TTC549 (cell line): Measurements from ENCODE around the gene ELP4.

Experiments used
- FAIRE-seq: peaks from 2 replicates; lab custom pipeline; 2012; peaks lifted over from hg19 to GRCh38; lab: Jason Lieb, UNC

ELP4 gene

GRCh38 chr11:31801298-31801702 lies 291.7 kb downstream of the ELP4 start:
- no peak for FAIRE-seq

DNA sequence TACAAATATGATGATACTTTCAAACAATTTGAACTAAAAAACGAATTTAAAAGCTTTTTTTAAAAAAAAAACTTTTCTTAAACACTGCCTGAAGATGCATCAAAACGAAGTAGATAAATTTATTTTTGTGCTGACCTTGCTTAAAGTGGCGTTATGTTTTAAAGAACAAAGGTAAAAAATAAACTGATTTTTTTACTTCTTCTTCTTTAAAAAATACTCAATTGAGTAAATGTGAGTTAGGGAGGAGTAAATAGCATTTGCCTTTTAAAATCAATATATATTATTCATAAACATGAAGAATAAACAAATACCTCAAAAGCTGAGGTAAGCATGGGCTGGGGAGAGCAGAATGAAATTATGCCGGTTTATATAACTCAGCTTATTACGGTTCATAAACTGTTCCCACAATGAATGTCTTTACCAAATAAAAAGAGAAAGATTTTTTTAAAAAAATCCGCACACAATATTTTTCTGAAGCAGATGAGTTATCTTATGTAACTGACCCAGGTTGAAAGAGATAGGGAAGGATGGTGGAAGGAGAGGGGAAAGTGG lies 292.5 kb downstream of the ELP4 start:
- FAIRE-seq, result no peak

DNA sequence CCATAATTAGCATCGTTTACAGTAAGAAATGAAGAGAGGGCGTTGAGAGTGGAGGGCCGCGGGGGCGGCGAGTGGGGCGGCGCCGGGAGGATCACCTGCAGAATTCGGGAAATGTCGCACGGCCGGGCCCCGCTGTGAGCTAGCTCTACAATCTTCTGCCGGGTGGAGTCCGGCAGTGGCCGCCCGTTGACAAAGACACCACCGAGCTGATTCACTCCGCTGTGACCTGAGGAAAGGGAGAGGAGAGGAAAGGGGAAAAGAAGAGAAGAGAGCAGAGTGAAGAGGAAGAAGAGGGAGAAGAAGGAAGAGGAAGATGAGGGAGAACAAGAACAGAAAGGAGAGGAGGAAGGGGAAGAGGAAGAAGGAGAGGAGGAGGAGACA lies 293.0 kb downstream of the ELP4 start:
- FAIRE-seq, result no peak

GRCh38 chr11:31802990-31803812 lies 293.6 kb downstream of the ELP4 start:
- no peak for FAIRE-seq

GRCh38 chr11:31803813-31804311 lies 294.3 kb downstream of the ELP4 start:
- no peak for FAIRE-seq

- FAIRE-seq, result no peak
Observed at GRCh38 chr11:31804312-31805036, 294.9 kb downstream of the ELP4 start.

DNA sequence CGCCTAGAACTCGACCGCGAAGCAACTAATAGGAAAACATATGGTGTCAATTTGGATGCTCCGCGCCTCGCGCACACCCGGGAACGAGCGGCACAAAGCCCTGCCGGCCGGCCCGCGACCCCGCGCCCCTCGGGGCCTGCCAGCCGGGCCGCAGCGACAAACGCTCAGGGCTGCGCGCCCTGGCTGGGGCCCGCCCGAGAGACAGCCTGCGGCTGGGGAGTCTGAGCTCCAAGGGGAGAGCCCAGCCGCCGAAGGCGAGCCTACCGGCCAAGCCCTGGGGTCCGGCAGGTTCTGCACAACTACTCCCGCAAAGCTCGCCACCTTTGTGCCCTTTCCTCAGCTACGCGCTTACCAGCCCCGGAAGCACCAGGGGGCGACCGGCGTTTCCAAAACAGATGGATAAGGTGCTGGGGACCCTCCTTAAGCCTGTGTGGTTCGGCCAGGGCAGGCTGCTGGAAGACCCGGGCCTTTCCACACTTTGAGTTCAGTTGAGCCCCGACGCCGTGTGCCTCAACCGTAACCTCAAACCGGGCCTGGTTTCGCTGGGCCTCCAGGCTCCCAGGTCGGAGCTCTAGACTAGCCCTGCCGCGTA lies 295.6 kb downstream of the ELP4 start:
- no peak for FAIRE-seq

DNA sequence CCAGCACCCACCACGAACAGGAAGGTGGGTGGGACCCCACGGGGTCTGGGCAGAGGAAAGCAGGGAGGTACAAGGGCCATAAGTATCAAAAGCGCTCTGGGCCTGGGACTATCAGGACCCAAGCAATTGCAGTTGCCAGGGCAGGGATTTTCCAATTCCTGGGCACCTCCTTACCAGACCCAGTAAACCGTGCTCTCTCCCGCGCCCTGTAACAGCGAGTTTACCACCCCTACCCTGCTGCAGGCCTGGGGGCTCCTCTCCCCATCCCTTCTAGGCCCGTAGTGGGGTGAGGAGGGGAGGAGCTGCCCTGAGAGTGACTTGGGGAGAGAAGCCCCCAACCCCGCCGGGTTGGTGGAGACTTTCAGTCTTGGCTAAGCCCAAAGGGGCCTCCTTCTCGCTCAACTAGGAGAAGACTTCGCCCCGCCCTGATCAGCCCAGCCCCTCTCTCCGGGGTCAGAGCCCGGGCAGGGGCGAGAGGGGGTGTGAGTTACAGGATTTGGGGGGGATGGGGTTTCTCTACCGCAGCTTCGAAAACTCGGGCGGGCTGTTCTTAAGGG lies 296.1 kb downstream of the ELP4 start:
- no peak for FAIRE-seq

DNA sequence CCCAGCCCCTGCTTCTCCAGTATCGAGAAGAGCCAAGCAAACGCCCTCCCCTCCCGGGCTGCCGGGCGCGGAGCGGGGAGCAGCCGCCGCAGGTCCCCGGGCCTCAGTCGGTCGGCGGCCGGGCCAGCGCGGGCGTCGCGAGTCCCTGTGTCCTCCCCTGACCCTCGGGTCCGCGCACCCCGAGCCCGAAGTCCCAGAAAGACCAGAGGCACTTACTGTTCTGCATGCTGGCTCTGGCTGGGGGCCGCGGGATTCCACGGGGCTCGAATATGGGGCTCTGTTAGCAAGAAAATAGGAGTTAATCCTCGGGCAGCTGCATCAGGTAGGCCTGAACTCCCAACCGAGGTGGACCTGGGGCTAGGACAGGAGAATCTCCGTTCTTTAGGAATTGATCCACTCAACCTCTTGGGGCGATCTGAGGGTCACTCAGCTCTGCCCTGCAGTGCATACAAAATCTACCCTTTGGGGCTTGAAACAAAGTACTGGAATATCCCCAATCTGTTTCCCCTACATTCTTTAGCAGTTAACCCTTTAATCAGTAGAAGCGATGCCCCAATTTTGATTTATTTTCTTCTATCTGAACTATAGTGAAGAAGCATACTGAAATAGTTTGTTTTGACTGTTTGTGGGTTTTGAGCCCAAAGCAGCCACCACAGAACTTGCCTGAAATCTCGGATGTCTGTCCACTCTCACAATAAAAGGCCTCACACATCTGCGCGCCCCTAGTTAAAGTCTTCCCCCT lies 296.8 kb downstream of the ELP4 start:
- no peak for FAIRE-seq

GRCh38 chr11:31806928-31807798 lies 297.6 kb downstream of the ELP4 start:
- no peak for FAIRE-seq

GRCh38 chr11:31807799-31808667 lies 298.5 kb downstream of the ELP4 start:
- no peak for FAIRE-seq

DNA sequence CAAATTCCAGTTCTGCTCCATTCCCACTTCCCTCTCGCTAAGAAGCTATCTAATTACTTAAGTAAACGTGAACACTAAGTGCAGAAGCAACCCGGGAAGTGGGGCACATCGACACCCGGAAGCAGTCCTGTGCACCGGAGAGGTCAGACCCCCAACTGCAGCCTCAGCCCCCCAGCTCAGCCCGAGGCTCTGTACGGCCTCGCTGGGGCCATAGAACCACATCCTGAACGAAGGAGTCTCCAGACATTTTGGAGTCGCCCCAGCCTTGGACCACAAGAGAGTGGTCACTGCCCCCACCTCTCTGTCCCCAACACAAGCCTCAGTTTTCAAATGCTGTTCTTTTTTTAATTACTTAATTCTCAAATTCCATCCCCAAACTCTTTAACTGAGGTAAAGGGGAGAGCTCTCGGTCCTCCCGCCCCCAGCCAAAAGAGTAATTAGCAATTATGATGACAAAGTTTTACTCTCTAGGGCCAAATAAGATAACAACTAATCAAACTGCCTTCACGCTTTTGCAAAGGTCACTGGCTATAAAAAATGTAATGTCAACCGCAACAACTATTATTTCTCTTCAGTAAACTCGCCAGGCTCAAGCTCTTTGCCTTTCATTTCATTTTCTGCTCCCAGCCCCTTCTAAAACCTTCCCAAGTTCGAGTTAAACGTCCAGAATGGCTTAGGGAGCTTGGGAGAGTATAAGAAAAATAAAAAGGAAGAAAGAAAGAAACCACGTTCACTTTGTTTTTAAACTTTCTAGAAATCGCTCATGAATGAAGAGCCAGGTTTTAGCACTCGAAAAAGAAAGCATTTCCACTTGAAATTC lies 299.4 kb downstream of the ELP4 start:
- no peak for FAIRE-seq

GRCh38 chr11:31809541-31809856 lies 299.9 kb downstream of the ELP4 start:
- no peak for FAIRE-seq

DNA sequence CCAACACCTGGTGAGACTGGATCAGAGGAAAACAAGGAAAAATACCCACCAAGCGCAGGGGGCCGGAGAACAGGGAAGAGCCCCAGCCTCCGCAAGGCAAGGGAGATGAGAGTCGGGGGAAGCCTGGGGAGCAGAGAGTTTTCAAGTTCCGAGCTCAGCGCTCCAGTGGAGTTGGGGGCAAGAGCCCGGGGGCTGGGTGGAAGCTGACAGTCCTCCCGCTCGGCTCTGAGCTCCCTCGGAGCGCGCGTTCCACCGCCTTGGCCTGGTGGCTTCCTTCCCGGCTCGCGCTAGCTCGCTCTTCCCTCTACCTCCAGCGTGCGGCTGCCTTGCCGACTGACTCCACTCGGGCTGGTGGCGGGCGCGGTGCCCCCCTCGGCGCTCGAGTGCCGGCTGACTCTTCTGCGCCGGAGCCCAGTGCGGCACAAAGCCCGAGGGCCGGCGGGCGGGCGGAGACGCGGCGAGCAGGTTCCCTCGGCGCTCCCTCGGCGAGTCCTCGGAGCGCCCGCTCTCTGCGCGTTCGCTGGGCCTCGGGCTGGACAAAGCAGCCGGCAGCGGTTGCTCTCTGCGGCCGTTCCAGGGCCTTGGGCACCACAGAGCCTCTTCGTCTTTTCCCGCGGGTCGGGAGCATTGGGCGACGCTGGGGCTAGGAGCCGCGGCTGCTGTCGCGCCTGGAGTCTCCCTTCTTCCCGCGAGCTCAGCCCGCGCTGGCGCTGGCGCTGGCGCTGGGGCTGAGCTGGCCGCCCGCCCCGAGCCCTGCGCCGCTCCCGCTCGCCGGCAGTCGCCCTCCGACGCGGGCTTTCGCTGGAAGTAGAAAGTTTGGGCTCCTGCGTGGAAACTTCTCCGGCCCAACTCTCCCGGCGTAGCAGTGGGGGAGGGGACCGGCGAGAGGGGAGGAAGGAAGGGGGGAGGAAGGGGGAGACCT lies 300.6 kb downstream of the ELP4 start:
- no peak for FAIRE-seq

- no peak for FAIRE-seq
Observed at GRCh38 chr11:31810779-31811647, 301.4 kb downstream of the ELP4 start, which contains the start of gene PAX6. Gene PAX6 (minus strand): TSS chr11:31811322. CDS start chr11:31806411, 4,911 bp downstream.
